Measurements from ENCODE around the gene VAC14.

DNA sequence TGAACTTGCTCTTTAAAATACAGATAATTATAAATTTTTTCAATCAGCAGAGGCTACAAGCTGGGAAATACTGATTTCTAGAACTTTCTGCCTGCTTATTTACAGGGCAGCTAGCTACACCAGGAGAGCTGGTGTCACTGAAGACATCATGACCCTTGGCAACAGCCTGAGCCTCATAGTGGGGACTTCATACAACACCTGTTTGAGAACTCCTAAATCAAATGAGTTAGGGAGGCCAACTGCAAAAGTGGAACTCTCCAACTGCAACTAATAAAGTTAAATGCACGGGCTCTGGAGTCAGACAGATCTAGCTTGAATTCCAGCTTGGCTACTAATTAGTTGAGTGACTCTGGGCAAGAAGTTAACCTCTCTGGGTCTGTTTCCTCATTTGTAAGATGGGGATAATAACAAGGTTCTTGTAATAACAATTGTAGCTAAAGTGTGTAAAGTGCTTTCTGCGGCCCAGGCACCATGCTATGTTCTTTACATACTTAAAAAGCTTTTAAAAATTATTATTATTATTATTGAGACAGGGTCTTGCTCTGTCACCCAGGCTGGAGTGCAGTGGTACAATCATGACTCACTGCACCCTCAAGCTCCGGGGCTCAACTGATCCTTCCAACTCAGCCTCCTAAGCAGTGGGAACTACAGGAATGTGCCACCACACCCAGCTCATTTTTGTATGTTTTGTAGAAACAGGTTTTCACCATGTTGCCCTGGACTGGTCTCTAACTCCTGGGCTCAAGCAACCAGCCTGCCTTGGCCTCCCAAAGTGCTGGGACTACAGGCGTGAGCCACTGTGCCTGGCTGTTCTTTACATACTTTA lies 33.4 kb downstream of the VAC14 start:
- TF ChIP-seq EZH2 (IDR thresholded peaks at IDR 0.05; ENCODE audit: insufficient read depth, poor library complexity, severe bottlenecking) (no peak), EZH2phosphoT487 (IDR thresholded peaks at IDR 0.05; ENCODE audit: insufficient read depth, low read depth) (no peak)

Data from GM23248 (cell line).